AG04449 (cell line): Measurements from ENCODE around the gene ADRA2C.

Experiments used
- CTCF ChIA-PET: fragments of 350-600 bp; formaldehyde crosslinking; extraction: SDS; loops from one replicate; lab custom pipeline; 2021; ENCODE audit warnings: antibody characterized with exemption; lab: Yijun Ruan, JAX
- POLR2A ChIA-PET: fragments of 400-600, 350-600 bp; formaldehyde crosslinking; extraction: SDS; loops from one replicate; lab custom pipeline; 2020; ENCODE audit warnings: antibody characterized with exemption, inconsistent platforms; lab: Yijun Ruan, JAX
- DNase-seq: peaks from one replicate; pipeline ENCODE4 v3.0.0-alpha.2; 2010; ENCODE audit warnings: low read depth, low spot score
- H3K4me3 ChIP-seq: 2 replicates; pipeline ENCODE4 v1.5.1; 2011; ENCODE audit warnings: low read depth, mild to moderate bottlenecking, control low read depth, low read length
- TF ChIP-seq, protein P1 (sequence below): IDR thresholded peaks from one replicate; pipeline ENCODE4 v1.5.1; 2011; ENCODE audit warnings: mild to moderate bottlenecking, moderate library complexity, low read length, control low read depth, inconsistent platforms; ENCODE audit not compliant: insufficient read depth; ENCODE audit errors: missing control alignments

ADRA2C gene

GRCh38 chr4:3753726-3754412 is 12.3 kb upstream of the ADRA2C start:
- no peak for DNase-seq
- TF ChIP-seq, protein P1, sequence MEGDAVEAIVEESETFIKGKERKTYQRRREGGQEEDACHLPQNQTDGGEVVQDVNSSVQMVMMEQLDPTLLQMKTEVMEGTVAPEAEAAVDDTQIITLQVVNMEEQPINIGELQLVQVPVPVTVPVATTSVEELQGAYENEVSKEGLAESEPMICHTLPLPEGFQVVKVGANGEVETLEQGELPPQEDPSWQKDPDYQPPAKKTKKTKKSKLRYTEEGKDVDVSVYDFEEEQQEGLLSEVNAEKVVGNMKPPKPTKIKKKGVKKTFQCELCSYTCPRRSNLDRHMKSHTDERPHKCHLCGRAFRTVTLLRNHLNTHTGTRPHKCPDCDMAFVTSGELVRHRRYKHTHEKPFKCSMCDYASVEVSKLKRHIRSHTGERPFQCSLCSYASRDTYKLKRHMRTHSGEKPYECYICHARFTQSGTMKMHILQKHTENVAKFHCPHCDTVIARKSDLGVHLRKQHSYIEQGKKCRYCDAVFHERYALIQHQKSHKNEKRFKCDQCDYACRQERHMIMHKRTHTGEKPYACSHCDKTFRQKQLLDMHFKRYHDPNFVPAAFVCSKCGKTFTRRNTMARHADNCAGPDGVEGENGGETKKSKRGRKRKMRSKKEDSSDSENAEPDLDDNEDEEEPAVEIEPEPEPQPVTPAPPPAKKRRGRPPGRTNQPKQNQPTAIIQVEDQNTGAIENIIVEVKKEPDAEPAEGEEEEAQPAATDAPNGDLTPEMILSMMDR, result no peak
- H3K4me3 ChIP-seq, result no peak overlapping the region
- ChIA-PET POLR2A (no interaction called here), CTCF (no interaction called here)

GRCh38 chr4:3756343-3757059 is 9.7 kb upstream of the ADRA2C start:
- ChIA-PET CTCF (interaction anchor here (1.2 kb wide), 1 partner anchor 9 kb away, joined by 4 read pairs; no protein-coding TSS in a partner anchor), POLR2A (no interaction called here)
- no peak overlapping the region for H3K4me3 ChIP-seq
- TF ChIP-seq, protein P1, result no peak
- no peak for DNase-seq

- DNase-seq, result no peak
- CTCF ChIA-PET, result interaction anchor here (1.2 kb wide), 1 partner anchor 184 kb away, joined by 3 read pairs; no protein-coding TSS in a partner anchor
- TF ChIP-seq, protein P1, result no peak
- POLR2A ChIA-PET, result no interaction called here
- H3K4me3 ChIP-seq, result no peak overlapping the region
Observed at GRCh38 chr4:3759236-3759635, 6.9 kb upstream of the ADRA2C start.

- no peak overlapping the region for H3K4me3 ChIP-seq
- ChIA-PET CTCF (no interaction called here), POLR2A (no interaction called here)
- TF ChIP-seq, protein P1, result no peak
- DNase-seq, result no peak
Observed at GRCh38 chr4:3760346-3760745, 5.8 kb upstream of the ADRA2C start.

DNA sequence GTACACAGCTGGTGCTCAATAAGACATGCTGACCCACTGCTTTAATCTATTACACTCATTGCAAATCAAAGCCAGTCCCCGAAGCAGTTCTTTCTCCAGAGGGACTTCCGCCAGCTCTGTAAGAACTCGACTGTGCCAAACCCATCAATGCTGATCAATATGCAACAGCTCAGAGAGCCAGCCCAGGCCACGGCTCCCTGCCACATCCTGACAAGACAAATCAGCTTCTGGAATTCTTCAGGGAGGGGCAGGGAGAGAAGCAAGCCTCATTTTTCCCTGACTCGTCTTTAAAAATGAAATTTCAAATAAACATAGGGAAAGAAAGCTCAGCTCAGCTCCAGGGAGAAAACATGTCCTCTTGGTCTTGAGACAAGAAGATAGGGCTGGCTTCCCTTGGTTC is 5.3 kb upstream of the ADRA2C start:
- no peak overlapping the region for H3K4me3 ChIP-seq
- TF ChIP-seq, protein P1, result no peak
- DNase-seq, result no peak
- POLR2A ChIA-PET, result no interaction called here
- CTCF ChIA-PET, result no interaction called here

- CTCF ChIA-PET, result no interaction called here
- no peak for DNase-seq
- POLR2A ChIA-PET, result no interaction called here
- TF ChIP-seq, protein P1, result no peak
- no peak overlapping the region for H3K4me3 ChIP-seq
Observed at GRCh38 chr4:3762264-3762663, 3.9 kb upstream of the ADRA2C start.
